HFFc6 (cell line): ENCODE measurements around the gene PTPRE. TPM values are rescaled to one million over a fixed set of nuclear protein-coding genes. Genes with fewer than 3 reads are reported as not detected.

Experiments
- DNase-seq: peaks from one replicate; pipeline ENCODE4 v3.0.0-alpha.2; 2018
- H3K27ac Mint-ChIP-seq: 2 replicates; pipeline ENCODE4 v1.8.0; 2020; ENCODE audit warnings: mild to moderate bottlenecking, mixed read lengths
- H3K27me3 Mint-ChIP-seq: 2 replicates; pipeline ENCODE4 v1.8.0; 2021; ENCODE audit warnings: mild to moderate bottlenecking, moderate library complexity, mixed read lengths; ENCODE audit not compliant: insufficient read depth
- H3K36me3 Mint-ChIP-seq: 2 replicates; pipeline ENCODE4 v1.8.0; 2021; ENCODE audit warnings: low read depth, mixed read lengths
- H3K4me1 Mint-ChIP-seq: 2 replicates; pipeline ENCODE4 v1.8.0; 2020; ENCODE audit warnings: low read depth, mixed read lengths
- H3K4me3 Mint-ChIP-seq: 2 replicates; pipeline ENCODE4 v1.8.0; 2020; ENCODE audit warnings: mild to moderate bottlenecking, moderate library complexity, mixed read lengths
- H3K9me3 Mint-ChIP-seq: 2 replicates; pipeline ENCODE4 v1.8.0; 2020; ENCODE audit warnings: mild to moderate bottlenecking, mixed read lengths
- total RNA-seq, 6 experiments: library from RNA; stranded (reverse); fragmentation: NEBNext Ultra II Directional; extraction: Animal tissue kit (Norgen Biotek cat#: 25700); gene quantifications; 2 replicates in 1 of 6; 3 replicates in 5 of 6; pipeline ENCODE4 v1.2.3, GENCODE V29; 2021
- TF ChIP-seq, protein P1 (sequence below): fragments of 200-600 bp; sonication (generic); IDR thresholded peaks from 2 replicates; pipeline ENCODE4 v1.5.0; 2021; ENCODE audit warnings: antibody characterized with exemption, mild to moderate bottlenecking

PTPRE gene
- total RNA-seq, 6 experiments from 2014 or later = 0.14 to 0.37 (median 0.15) TPM; not detected in 3

DNA sequence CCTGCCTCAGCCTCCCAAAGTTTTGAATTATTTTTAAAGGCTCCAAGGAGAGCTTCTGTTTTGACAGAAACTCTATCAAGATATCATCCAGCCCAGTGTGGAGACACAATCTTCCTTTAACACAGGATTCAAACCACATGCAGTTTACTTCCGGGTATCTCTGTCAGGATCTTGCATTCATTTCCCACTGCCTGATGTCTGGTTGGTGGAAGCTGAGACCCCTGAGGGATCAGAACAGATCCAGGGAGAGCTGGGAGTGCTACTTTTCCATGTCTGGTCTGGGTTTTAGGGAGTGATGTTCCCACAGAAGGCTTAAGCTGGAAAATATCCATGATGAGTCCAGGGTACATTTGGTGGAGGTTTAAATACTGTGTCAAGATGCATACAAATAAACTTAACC lies 16.7 kb downstream of the PTPRE start:
- no peak for DNase-seq
- Mint-ChIP-seq H3K4me1 (no peaks in the 10 kb centered on the region), H3K27me3 (peaks cover 8% of the 10 kb centered on the region), H3K4me3 (no peak overlapping the region), H3K9me3 (peaks cover 43% of the 10 kb centered on the region), H3K27ac (no peak overlapping the region), H3K36me3 (no peaks in the 10 kb centered on the region)
- TF ChIP-seq, protein P1, sequence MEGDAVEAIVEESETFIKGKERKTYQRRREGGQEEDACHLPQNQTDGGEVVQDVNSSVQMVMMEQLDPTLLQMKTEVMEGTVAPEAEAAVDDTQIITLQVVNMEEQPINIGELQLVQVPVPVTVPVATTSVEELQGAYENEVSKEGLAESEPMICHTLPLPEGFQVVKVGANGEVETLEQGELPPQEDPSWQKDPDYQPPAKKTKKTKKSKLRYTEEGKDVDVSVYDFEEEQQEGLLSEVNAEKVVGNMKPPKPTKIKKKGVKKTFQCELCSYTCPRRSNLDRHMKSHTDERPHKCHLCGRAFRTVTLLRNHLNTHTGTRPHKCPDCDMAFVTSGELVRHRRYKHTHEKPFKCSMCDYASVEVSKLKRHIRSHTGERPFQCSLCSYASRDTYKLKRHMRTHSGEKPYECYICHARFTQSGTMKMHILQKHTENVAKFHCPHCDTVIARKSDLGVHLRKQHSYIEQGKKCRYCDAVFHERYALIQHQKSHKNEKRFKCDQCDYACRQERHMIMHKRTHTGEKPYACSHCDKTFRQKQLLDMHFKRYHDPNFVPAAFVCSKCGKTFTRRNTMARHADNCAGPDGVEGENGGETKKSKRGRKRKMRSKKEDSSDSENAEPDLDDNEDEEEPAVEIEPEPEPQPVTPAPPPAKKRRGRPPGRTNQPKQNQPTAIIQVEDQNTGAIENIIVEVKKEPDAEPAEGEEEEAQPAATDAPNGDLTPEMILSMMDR = no peak

DNA sequence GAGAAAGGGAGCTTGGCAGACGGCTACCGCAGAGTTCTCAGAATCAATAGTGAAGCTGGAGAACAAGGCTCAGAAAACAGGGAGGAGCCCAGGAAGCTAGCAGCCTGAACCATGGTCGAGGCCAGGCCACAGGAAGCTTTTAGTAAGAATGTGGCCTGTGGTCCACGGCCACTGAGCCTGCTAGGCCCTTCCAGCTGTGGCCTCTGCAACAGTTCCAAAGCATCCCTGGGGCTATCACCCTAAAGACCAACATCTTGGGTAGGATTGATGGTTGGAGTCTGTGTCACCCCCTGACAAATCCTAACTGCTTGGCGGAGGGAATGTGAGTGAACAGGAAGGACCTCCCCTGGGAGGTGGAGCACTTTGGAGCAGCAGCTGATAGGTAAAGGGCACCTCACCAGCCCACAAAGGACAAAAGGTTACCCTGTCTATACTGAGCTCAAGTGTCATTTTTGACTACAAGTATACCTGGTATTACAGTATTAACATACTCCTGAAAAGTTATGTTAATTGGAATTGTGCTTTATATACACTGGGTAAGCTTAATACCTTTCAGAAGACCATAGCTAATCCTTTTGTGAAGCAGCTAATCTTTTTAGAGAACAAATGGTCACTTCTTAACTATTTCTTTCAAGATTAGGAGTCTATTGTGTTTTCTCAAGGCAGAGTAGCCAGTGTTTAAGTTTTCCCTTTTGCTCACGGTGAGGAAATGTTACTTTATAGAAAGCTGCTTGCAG lies 18.7 kb downstream of the PTPRE start:
- Mint-ChIP-seq H3K4me1 (no peaks in the 10 kb centered on the region), H3K4me3 (no peak overlapping the region)

DNA sequence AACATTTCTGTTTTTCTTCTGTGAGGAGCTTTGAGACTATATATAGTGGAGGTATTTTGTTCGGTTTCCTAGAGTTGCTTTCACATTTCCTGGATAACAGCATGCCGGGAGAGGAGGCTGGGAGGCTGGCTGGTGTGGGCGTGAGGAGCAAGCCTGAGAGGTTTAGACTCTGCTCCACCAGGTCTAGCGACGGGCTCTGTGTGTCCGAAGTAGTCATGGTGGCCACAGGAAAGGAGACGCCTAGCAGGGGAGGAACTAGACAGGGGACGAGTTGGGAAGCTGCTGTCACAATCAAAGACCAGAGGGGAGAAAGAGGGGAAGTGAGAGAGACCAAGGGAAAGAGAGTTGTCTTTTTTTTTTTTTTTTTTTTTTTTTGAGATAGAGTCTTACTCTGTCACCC lies 19.6 kb downstream of the PTPRE start:
- Mint-ChIP-seq H3K36me3 (no peaks in the 10 kb centered on the region), H3K27ac (no peak overlapping the region), H3K4me1 (no peaks in the 10 kb centered on the region), H3K4me3 (no peak overlapping the region), H3K27me3 (peaks cover 8% of the 10 kb centered on the region), H3K9me3 (peaks cover 18% of the 10 kb centered on the region)
- DNase-seq = no peak
- TF ChIP-seq, protein P1 = no peak

More for the DNA sequence above, 18.7 kb downstream of the PTPRE start:
- Mint-ChIP-seq H3K27me3 (peaks cover 8% of the 10 kb centered on the region), H3K36me3 (no peaks in the 10 kb centered on the region), H3K27ac (no peak overlapping the region), H3K9me3 (peaks cover 26% of the 10 kb centered on the region)
- TF ChIP-seq, protein P1 = no peak
- no peak for DNase-seq

DNA sequence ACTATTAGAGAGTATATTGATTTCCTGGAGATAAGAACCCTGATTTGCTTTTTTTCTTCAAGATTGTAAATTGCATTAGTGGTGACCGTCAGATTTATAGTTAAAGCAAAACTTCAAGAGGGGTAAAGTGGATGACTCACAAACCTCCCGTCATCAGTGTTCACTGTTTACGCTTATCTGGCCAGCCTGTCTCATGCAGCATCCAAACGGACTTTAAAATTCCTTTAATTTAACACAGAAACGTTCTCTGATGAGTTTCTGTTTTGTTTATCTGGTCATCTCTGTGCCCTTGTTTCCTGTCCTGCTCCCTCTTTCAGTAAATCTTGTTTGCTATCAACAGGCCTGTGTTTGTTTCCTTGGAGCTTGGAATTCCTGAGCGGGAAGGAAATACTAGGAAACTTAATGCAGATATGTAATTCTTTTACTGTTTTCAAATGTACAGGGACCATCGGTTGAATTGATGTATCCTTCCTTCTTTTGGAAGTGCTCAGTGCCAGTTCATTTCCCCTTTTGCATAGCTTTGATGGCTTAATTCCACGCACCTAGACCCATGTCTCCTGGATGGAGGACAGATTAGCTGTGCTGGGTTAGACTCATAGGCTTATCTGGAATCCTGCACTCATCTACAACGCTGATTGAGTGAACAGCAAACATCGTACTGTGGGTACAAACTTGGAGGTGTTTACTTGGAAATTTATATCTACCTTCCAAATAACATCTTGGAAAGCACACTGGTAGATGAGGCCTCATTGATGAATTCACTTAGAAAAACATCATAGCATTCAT lies 21.3 kb downstream of the PTPRE start:
- Mint-ChIP-seq H3K4me1 (no peaks in the 10 kb centered on the region), H3K27ac (no peak overlapping the region), H3K9me3 (peaks cover 17% of the 10 kb centered on the region), H3K27me3 (peaks cover 6% of the 10 kb centered on the region), H3K4me3 (no peak overlapping the region), H3K36me3 (no peaks in the 10 kb centered on the region)
- DNase-seq = no peak
- TF ChIP-seq, protein P1 = no peak

DNA sequence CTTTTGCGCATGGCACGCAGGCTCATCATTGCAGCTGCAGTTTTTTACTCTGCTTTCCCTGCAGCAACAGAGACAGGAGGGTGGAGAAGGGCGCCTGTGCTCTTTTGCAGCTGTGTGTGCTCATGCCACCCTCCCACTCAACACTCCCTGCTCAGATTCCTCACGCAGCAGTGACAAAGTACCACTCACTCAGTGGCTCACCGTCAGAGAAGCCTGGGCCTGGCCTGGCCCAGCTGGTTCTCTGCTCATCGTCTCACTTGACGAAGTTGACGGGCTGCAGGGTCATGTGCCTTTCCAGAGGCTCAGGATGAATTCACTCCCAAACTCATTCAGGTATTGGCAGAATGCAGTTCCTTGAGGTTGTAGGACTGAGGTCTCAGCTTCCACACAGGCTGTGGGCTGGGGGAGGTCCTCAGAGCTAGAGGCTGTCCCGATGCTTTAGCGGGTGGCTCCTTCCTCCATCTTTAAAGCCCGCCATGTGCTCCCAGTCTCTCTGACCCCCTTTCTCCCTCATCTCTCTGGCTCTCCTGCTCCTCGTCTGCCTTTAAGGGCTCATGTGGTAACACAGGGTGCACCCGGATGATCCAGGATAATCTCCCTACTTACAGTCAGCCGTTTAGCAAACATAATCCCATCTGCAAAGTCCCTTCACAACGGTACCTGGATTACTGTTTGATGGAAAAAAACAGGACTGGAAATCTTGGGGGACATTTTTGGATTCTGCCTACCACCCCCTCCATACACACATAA lies 25.8 kb downstream of the PTPRE start:
- no peak overlapping the region for H3K4me3 Mint-ChIP-seq
- H3K9me3 Mint-ChIP-seq = peaks cover 36% of the 10 kb centered on the region
- H3K27me3 Mint-ChIP-seq = no peaks in the 10 kb centered on the region; the same call in 1 of the 2 replicates
- no peaks in the 10 kb centered on the region for H3K4me1 Mint-ChIP-seq
- no peak overlapping the region for H3K27ac Mint-ChIP-seq
- TF ChIP-seq, protein P1 = no peak
- no peak for DNase-seq
- H3K36me3 Mint-ChIP-seq = peaks cover 6% of the 10 kb centered on the region; the same call in 1 of the 2 replicates
